Measurements from ENCODE around the gene CNTLN. TPM values are rescaled to one million over a fixed set of nuclear protein-coding genes. Genes with fewer than 3 reads are reported as not detected.
"Not testable (repeated sequence)": the region's sequence is repeated elsewhere in the genome, so short reads cannot be mapped to it uniquely, and the experiment has no call there.

The CNTLN gene
- total RNA-seq, 1 donor from 2014 or later = 16.5 TPM

DNA sequence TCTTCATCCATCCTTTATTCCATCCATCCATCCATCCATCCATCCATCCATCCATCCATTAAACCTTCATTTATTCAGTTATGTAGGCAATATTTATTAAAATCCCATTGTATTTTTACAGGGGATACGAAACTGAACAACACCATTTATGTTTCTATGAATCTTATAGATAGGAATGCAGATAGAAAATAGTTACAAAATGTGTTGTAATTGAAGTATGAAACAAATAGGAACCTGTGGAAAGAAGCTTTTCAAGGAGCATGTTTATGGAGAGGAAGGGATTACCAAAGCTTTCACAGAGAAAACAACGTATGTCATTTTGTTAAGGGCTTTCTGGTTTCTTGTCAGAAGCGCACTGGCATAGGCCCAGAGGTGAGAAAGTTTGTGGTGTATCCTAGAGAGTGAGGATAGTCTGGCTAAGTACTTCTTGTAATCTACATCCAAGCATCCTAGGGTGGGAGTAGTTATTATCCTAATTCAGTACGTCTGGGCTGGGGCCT, 184.0 kb downstream of the CNTLN start:
- no peak for DNase-seq

DNA sequence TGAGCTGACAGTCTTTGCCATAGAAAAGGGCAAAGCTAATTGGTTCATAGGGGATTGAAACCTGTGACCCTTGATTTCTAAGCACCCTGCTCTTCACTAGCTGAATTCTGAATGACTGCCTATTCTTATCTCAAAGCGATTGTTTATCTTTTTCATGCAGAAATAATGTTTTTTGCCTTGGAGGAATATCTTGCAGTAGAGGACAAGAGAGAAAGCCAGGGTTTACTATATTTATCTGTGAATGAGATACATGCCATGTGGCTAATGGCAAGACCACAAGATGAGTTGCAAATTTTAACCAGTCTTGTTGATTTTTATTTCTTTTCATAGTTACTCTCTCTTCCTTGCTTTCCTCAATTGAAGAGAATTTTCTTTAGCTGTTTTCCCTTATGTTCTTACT, 185.0 kb downstream of the CNTLN start:
- no peak for DNase-seq

- DNase-seq = no peak
Observed at GRCh38 chr9:17322882-17323864, 188.3 kb downstream of the CNTLN start.

- no peak for DNase-seq
Observed at GRCh38 chr9:17328331-17328730, 193.5 kb downstream of the CNTLN start.

GRCh38 chr9:17330097-17330496, 195.3 kb downstream of the CNTLN start:
- no peak for DNase-seq

- DNase-seq = no peak
Observed at GRCh38 chr9:17332115-17332514, 197.3 kb downstream of the CNTLN start.

DNA sequence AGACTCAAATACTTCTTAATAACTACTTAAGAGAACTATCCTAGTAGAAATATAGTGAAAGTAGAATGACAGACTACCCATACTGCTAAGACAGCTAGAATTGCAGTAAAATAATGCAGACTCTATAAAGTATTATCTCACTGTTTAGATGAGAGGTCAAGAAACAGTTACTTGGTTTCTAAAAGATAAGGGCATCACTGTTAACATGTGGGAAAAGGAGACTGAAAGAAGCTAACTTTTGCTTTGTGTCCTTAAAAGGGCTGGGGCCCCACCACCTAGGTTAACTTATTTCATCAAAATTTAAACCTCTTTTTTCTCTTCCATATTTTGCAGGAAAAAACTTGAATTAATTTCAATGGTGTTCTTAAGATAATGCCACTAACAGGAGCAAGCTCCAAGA, 204.3 kb downstream of the CNTLN start:
- no peak for DNase-seq

DNA sequence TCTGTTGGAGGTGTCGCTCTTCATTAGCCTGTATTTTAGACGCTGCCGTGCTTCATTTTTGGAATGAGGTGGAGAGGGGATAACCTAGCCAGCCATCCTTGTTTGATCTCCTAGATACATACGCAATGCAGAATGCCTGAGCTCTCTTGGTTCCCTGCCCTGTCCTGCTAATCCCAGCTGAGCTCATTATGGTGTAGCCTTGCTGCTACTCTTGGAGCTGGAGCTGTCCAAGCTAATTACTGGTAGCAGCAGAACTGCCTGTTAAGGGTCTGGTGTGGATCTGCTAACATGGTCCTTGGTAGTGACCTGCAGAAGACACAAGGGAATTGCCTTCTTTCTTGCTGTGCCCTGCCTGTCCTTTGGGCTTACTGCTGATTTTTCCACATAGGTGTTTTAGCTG, 207.9 kb downstream of the CNTLN start:
- DNase-seq = no peak

- DNase-seq = no peak
Observed at GRCh38 chr9:17349831-17350230, 215.0 kb downstream of the CNTLN start.

GRCh38 chr9:17354006-17354405, 219.2 kb downstream of the CNTLN start:
- not testable (repeated sequence) for DNase-seq

GRCh38 chr9:17361378-17361777, 226.5 kb downstream of the CNTLN start:
- no peak for DNase-seq

DNA sequence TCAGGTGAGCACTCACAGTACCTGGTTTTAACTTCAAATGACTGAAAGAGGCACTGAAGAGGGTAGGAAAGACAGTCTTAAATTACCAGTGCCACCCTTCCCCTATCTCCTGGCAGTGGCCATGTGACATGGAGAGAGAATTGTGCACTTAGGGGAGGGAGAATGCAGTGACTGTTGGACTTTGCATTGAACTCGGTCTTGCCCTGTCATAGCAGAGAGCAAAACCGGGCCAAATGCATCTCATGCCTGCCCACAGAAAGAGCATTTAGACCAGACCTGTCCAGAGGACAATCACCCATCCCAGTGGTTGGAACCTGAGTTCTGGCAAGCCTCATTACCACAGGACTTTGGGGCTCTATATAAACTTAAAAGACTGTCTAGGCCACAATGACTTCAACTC, 232.2 kb downstream of the CNTLN start:
- no peak for DNase-seq

- no peak for DNase-seq
Observed at GRCh38 chr9:17380126-17380861, 245.5 kb downstream of the CNTLN start.

- no peak for DNase-seq
Observed at GRCh38 chr9:17387565-17387964, 252.7 kb downstream of the CNTLN start.

GRCh38 chr9:17389026-17389425, 254.2 kb downstream of the CNTLN start:
- no peak for DNase-seq

DNA sequence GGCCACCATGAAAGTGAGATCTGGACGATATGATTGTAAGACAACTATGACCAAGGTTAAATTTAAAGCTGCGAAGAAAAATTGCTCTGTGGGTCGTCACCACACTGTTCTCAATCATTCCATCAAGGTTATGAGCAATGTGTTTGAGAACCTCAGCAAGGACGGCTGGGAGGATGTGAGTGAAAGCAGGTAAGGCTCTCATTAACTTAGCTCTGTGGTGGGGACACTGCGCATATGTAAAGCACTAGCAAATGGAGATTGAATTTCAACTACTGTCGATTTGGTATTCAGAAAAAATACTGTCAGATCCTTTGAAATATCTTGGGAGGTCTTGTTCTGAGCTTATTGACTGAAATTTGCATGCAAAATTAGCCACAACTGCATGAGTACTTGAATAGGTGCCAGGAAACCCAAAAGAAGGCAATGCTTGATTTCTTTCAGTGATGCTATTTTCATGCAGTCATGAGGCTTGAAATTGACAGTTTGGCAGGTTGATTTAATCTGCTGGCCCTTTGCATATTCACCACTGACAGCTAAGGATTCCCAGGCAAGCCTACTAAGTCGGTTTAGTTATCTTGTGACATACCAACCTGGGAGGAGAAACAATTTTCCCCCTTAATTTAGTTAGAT, 260.2 kb downstream of the CNTLN start:
- DNase-seq = no peak

- DNase-seq = not testable (repeated sequence)
Observed at GRCh38 chr9:17397166-17397728, 262.4 kb downstream of the CNTLN start.

DNA sequence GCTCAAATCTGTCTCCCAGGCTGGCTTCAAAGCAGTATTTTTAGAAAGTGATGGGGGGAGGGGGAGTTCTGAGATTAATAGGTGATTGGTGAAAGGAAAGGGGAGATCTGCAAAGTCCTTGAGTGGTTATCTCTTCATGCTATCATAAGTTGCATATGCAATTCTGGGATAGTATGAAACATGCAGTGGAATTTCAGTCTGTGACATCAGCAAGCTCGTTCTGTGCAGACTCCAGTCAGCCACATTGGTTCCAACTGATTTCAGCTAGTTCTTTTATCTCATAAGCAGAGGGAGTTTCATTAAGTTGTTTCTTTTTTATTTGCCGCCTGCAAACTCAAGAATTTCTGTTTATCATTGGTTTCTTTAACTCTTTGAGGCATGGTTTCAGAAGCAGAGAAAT, 263.5 kb downstream of the CNTLN start:
- DNase-seq = no peak

GRCh38 chr9:17401858-17402257, 267.0 kb downstream of the CNTLN start:
- no peak for DNase-seq

DNA sequence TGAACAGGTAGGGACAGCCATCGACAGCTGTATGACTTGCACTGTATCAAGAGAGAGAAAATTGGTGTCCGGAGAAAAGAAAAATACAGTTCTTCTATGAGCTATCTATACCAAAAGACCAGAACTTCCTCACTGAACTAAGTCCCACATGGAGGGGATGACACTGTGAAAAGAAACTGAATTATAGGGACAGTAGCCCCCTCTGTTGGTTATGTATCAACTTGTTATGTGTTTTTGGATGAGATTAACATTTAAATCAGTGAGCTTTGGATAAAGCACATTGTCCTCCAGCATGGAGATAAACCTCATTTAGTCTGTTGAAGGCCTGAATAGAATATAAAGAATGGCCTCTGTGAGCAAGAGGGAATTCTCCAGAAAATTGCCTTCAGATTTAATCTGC, 267.5 kb downstream of the CNTLN start:
- DNase-seq = no peak

DNA sequence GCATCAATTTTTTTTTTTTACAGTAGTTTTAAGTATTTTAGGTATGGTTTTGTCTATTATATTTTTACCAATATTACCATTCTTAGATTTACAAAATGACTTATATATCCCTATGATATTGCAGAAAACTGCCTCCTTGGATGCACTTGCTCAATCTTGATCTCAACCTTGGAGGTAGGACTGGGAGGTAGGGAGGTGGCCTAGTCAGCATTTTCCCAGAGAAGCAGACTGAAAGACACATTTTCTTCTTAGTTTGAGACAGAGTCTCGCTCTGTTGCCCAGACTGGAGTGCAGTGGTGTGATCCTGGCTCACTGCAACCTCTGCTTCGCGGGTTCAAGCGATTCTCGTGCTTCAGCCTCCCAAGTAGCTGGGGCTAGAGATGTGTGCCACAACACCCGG, 268.7 kb downstream of the CNTLN start:
- DNase-seq = no peak

DNA sequence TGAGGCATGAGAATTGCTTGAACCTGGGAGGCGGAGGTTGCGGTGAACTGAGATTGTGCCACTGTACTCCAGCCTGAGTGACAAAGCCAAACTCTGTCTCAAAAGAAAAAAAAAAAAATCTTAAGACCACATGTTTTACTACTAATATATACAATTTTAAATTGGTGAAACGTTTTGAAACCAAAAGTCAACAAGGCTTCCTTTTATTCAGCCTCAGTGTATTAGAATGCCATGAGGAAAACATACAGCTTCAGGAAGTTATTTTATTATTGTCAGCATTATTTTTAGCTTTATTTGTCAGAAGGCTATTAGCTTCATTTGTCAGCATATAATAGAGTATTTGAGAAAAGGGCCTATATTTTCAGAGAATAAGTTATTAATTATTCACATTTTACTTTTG, 280.1 kb downstream of the CNTLN start:
- no peak for DNase-seq

Data from occipital lobe (tissue), 2 donors.